GM18505 (cell line): ENCODE data around the gene SLC41A3.

Source experiments
- ATAC-seq: cut with Tn5 transposase; IDR thresholded peaks from one replicate; pipeline ENCODE4 v1.9.1; 2021; ENCODE audit not compliant: unreplicated experiment
- POLR2A ChIP-seq: IDR thresholded peaks from 4 replicates; pipeline ENCODE4 v1.6.1; 2011; ENCODE audit warnings: borderline replicate concordance; ENCODE audit not compliant: insufficient read depth, insufficient read length; ENCODE audit errors: extremely low read depth

SLC41A3 gene

DNA sequence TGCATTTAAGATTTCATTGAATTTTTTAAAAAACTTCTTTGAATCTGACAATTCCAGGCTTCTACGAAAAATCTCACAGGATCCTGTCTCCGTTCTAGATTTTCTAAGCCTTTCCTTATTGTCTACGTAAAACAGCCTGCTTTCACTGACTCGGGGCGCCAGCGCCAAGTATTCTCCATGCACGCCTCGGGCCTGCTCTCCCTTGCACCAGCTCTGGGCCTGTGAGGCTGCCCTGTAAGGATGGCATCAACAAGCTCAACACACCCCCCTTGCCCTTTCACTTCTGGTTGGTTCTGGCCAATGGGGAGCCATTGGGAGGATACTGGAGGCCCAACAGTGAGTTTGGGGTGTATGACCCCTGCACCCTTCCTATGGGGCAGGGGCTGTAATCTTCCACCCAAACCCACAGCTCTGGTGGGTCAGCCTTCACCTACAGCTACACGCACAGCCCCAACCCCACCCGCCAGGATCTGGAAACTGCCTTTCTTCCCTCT, 47.8 kb downstream of the SLC41A3 start:
- no peak for ATAC-seq
- no peak for TF ChIP-seq POLR2A

DNA sequence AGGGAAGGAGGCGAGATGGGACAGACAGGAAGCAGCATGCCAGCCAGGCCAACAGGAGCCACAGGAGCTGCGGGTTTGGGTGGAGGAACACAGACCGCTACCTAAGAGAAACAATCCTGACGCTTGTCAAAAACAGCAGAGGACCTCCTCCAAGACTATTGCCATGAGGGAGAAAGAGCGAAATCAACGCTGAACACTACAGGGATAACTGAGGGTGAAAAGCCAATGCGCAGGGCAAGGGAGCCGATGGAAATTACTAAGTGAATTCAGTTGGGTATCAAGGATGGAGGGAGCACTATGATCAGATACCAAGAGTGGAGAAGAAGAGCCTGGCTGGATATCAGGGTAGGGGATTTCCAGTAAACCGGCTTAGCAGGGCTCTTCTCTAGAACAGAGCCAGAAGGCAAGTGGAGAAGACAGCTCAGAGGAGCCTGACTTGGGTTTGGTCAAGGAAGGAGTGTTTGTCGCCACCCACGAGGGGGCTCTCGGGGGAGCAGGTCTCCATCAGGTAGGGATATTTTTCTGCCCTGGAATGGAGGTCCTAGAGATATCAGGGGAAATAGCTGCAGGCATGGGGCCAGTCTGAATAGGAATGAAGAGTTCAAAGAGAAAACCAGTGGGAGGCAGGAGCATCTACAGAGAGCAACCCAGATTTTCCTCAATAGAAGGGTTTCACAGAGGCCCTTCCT, 48.4 kb downstream of the SLC41A3 start:
- TF ChIP-seq POLR2A, result no peak
- no peak for ATAC-seq

DNA sequence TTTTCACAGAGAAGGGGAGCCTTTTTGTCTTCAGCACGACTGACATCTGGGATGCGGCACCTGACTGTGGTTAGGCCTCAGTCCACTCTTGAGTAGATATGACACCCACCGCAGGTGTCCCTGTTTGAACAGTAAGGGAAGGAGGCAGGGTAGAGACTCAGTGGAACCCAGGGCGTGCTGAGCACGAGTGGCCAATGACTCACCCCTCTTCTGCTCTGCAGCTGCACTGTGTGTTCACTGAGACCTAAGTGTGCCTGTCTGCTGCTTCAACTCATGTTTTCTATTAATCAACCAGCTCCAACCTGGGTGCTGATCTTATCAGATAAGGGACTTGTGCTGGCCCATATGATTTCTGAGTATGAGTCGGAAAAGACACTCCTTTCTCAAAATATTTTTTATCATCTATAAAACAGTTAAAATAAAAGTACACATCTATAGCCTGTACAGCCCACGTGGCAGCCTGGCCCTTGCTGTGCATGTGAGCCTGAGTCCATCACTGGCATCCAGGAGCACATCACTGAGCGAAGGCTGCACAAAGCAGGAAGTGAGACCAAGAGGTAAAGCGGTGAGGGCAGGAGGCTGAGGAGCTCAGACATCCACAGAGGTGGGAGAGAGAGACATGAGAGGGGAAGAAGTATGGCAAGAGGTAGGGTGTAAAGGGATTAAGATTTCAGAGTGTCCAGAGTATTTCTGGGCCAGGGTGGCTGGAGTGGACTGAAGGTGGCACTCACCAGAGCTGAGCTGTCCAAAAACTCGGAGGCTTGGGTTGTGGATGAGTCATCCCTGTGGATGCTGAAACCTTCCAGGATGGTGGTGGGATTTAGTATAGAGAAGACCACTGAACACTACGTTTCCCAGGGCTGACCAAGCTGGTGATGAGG, 49.2 kb downstream of the SLC41A3 start:
- no peak for TF ChIP-seq POLR2A
- no peak for ATAC-seq

DNA sequence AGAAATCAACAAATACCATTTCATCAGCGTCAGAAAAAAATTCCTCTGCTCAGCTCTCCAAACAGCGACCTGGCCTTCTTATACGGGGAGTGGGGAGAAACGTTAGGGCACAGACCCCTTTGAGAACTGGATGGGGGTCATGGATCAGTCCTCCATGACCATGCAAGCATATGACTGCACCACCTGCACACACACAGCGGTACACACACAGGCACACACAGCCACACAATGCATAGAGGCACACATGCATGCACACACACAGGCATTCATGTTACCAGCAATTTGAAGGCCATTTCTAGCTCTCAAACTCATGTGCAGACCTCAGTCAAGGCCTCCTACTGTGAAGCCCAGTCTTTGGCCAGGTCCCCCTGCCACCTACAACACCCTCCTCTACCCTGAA, 50.2 kb downstream of the SLC41A3 start:
- no peak for TF ChIP-seq POLR2A
- ATAC-seq, result no peak

DNA sequence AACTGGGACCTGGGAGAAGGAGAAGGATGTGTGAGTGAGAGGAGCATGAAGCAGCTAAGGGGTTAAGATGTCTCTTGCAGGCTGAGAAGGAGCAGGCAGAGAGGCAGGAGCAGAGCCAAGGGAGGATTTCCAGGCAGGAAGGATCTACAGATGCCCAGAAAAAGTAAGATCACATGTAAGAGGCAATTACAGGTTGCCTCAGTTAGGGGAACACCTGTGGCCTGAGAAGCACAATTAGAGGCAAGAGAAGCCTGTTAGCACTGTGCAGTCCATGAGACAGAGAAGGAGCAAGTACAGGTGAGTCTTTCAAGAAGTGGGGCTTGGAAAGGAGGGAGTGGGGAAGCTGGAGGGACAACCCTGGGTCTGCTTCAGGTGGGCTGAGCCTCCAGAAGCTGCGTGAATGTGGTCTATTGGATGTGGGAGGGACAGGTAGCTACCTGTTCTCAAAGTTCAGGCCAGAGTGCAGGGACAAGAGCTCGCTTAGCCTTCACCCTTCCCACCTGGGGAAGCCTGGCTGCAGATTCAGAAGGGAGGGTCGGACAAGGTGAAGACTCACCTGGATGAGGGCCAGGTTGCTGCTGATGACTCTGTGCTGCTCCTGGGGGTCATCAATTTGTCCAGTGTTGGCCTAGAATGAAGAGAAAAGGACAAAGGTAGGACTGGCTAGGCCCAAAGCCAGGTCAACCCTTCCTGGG, 50.7 kb downstream of the SLC41A3 start:
- TF ChIP-seq POLR2A, result no peak
- ATAC-seq, result no peak

DNA sequence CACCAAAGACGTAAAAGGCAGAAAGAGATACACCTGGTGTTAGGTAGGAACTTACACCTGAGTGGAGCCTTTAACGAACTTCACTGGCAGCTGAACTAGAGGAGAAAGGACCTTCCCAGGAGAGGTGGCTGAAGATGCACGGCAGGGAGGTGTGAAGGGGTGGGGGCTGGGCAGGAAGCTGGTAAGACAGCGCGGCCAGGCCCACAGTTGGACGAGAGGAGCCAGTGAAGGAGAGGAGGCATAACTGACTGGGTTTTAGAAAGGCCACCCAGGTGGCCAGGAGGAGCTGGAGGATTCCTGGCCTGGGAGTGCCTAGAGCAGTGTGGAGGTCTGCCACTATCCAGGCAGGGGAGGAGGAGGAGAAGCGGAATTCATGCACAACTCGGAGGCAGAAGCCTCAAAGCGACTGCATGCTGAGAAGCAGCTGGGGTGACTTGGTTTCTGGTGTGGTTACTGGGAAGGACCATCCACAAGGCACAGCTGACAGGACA, 51.9 kb downstream of the SLC41A3 start:
- no peak for ATAC-seq

DNA sequence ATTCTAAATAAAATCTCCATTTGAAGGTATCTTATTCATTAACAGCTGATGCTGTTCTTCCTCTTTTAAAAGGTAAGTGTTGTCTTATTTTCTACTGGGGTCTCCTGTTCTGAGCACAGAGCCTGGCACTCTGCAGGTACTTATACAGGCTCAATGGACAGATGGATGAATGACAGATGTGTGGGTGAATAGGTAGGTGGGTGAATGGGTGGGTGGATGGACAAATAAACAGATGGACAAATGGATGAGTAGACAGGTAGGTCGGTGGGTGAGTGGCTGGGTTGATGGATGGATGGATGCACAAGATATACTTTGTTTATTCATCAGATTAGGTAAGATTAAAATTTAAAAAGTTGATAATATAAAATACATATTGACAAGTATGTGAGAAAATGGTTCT, 53.5 kb downstream of the SLC41A3 start:
- no peak for ATAC-seq

More for the DNA sequence above, 51.9 kb downstream of the SLC41A3 start:
- no peak for TF ChIP-seq POLR2A

DNA sequence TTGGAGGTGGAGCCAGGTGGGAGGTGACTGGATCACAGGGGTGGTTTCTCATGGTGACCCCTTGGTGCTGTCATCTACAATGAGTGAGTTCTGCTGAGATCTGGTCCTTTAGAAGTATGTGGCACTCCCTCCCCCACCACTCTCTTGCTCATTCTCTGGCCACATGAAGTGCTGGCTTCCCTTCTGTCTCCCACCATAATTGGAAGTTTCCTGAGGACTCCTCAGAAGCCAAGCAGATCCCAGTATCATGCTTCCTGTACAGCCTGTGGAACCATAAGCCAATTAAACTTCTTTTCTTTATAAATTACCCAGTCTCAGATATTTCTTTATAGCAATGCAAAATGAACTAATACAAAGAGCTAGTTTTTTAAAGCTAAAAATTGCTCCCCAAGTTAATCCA, 54.7 kb downstream of the SLC41A3 start:
- ATAC-seq, result no peak
- no peak for TF ChIP-seq POLR2A

More for the DNA sequence above, 53.5 kb downstream of the SLC41A3 start:
- TF ChIP-seq POLR2A, result no peak

DNA sequence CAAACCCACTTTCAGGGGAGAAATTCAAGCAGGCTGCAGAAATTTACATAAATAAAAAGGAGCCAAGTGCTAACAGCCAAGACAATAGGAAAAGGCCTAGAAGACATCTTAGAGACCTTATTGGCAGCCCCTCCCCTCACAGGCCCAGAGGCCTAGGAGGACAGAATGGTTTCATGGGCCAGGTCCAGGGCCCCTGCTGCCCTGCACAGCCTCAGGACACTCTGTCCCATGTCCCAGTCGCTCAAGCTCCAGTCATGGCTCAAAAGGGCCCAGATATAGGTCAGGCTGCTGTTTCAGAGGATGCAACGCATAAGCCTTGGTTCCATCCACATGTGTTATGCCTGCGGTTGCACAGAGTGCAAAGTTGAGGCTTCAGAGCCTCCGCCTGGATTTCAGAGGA, 55.8 kb downstream of the SLC41A3 start:
- TF ChIP-seq POLR2A, result no peak
- no peak for ATAC-seq

DNA sequence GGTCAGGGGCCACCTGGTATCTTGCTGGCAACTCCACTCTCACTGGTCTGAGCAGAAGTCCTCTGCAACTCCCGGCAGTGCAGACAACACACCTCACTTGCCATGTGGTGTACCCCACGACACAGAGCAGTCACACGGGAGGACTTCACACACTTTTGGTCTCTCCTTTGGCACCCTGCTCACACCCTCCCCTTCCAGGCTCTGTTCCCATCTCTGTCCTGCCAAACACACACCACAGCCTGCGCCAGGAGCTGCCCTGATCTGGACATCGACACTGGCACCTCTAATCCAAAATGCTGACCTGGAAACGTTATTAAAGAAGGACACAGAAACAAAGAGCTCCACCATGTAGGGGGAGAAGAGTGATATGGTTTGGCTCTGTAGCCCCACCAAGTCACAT, 57.2 kb downstream of the SLC41A3 start:
- TF ChIP-seq POLR2A, result no peak
- ATAC-seq, result no peak

DNA sequence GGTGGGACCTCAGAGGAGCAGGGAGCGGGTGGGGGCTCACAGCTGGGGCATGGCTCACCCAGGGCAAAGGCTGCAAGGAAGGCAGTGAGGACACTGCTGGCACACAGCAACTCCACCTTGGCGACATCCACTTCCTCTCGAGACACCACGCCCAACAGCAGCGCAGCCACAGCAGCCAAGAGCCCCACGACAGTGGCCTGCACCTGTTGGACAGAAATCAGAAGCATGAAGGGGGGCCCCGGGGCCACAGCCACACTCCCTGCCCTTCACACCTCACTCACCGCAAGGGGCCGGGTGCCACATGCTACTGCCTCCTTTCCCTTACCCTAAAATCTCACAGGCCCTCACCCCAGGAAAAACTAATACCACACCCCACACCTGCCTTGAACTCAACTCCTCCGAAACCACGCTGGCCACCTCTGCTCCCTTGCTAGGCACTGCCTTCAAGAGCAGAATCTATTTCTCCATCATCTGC, 57.6 kb downstream of the SLC41A3 start:
- TF ChIP-seq POLR2A, result no peak
- ATAC-seq, result no peak

DNA sequence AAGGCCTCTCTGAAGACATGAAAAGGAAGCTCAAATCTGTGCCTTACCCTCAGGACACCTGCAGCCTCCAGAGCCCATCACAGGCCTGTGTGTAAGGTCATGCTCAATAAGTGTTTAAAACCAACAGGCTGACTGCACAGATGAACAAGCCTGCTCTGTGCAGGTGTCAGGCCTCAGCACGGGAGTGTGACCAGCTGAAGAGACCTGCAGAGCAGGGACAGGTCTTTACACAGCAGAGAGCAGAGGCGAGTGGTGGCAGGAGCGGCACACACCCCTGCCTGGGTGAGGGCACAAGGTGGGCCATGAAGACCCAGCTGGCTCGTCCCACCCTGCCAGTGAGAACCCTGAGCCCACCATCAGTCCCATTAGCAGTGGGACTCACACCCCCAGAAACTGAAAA, 58.1 kb downstream of the SLC41A3 start:
- TF ChIP-seq POLR2A, result no peak
- no peak for ATAC-seq

DNA sequence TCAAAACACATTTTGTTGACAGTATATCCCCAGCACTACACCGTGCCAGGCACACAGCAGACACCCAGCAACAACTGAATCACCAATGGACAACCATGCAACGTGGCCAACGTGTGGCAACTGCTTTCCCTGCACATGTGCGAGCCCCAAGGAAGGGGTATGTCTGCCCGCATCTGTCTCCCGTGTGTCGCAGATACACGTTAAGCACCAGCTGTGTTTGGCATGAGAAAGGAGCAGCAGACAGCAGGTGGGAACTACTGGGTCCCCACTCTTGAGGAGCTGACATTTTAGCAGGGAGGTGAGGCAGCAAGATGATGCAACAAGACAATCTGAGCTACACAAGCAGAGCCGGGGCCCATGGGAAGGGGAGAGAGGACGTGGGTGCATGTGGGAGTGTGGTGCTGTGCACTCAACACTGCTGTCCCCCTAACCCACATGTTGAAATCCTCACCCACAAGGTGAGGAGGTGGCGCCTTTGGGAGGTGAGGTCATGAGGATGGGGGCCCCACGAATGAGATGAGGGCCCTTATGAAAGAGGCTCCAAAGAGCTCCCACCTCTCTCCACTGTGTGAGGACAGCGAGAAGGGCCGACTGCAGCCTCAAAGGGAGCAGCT, 58.7 kb downstream of the SLC41A3 start:
- TF ChIP-seq POLR2A, result no peak
- no peak for ATAC-seq
